Measurements from ENCODE around the gene BDP1.

- TF ChIP-seq REST (IDR thresholded peaks at IDR 0.05; ENCODE audit: insufficient read depth in 1 of 2, low read depth in 2 of 2, low read length in 2 of 2) (no peak), FOXP2 (optimal IDR thresholded peaks at IDR 0.05; ENCODE audit: borderline replicate concordance, extremely low read depth, extremely low read length, insufficient read depth) (no peak), POLR2AphosphoS5 (IDR thresholded peaks at IDR 0.05; ENCODE audit: low read depth, low read length) (no peak), TAF1 (IDR thresholded peaks at IDR 0.05; ENCODE audit: borderline replicate concordance, insufficient read depth, low read length) (peak; percentile 29; the same call in 1 of the 2 replicates), SIN3A (IDR thresholded peaks at IDR 0.05; ENCODE audit: borderline replicate concordance, insufficient read depth, low read length) (no peak)
Measured at GRCh38 chr5:71456362-71456743, 902 bp downstream of the BDP1 start.
